PC-3 (cell line): ENCODE results near the gene CEP89. TPM values are rescaled to one million over a fixed set of nuclear protein-coding genes. Genes with fewer than 3 reads are reported as not detected.

Source experiments
- ATAC-seq: fragments of 200-7000 bp; cut with Tn5 transposase; 2 replicates; pipeline ENCODE4 v1.9.1; 2020; ENCODE audit warnings: mild to moderate bottlenecking, moderate library complexity
- BruUV-seq: library from RNA; stranded (reverse); fragments of 400-500 nt; replicated peaks from 2 replicates; lab custom pipeline; 2021; lab: Mats Ljungman, UMichigan
- CTCF ChIA-PET: fragments of 300-600 bp; sonication (Branson Sonifier 250); formaldehyde crosslinking; loops from one replicate; lab custom pipeline; 2022; ENCODE audit warnings: antibody characterized with exemption; lab: Charles Lee
- POLR2A ChIA-PET: fragments of 300-600 bp; sonication (Branson Sonifier 250); formaldehyde crosslinking; loops from one replicate; lab custom pipeline; 2022; ENCODE audit warnings: antibody characterized with exemption; ENCODE audit not compliant: unreplicated experiment; lab: Charles Lee
- DNase-seq: peaks from one replicate; pipeline ENCODE4 v3.0.0-alpha.2; 2015
- H2AFZ ChIP-seq: fragments of 300-600 bp; sonication (generic); 2 replicates; pipeline ENCODE4 v1.6.0; 2016; ENCODE audit warnings: antibody characterized with exemption, low read length
- H3F3A ChIP-seq: fragments of 300-600 bp; sonication (generic); one replicate; pipeline ENCODE4 v1.6.0; 2017; ENCODE audit warnings: antibody characterized with exemption, low read length, control low read depth, mild to moderate bottlenecking; ENCODE audit not compliant: unreplicated experiment
- H3K27ac ChIP-seq: fragments of 300-600 bp; sonication (generic); 2 replicates; pipeline ENCODE4 v1.5.1; 2016; ENCODE audit warnings: mild to moderate bottlenecking, low read length
- H3K27me3 ChIP-seq: fragments of 300-600 bp; sonication (generic); 2 replicates; pipeline ENCODE4 v1.6.1; 2016; ENCODE audit warnings: low read length, mixed read lengths
- H3K36me3 ChIP-seq: fragments of 300-600 bp; sonication (generic); 2 replicates; pipeline ENCODE4 v1.6.1; 2016; ENCODE audit warnings: low read depth, mixed run types, low read length, mixed read lengths
- H3K4me1 ChIP-seq: fragments of 300-600 bp; sonication (generic); 2 replicates; pipeline ENCODE4 v1.5.1; 2016; ENCODE audit warnings: low read length; ENCODE audit not compliant: insufficient read depth
- H3K4me2 ChIP-seq: fragments of 300-600 bp; sonication (generic); 2 replicates; pipeline ENCODE4 v1.6.0; 2016; ENCODE audit warnings: low read length
- H3K4me3 ChIP-seq: fragments of 300-600 bp; sonication (generic); 2 replicates; pipeline ENCODE4 v1.5.1; 2016; ENCODE audit warnings: mild to moderate bottlenecking, low read length, mixed read lengths
- H3K79me2 ChIP-seq: fragments of 300-600 bp; sonication (generic); 2 replicates; pipeline ENCODE4 v1.6.1; 2017; ENCODE audit warnings: low read length, mixed read lengths
- H3K9ac ChIP-seq: fragments of 300-600 bp; sonication (generic); 2 replicates; pipeline ENCODE4 v1.6.0; 2016; ENCODE audit warnings: mild to moderate bottlenecking, low read length
- H3K9me2 ChIP-seq: fragments of 300-600 bp; sonication (generic); replicated peaks from 2 replicates; pipeline ENCODE4 v1.6.1; 2016; ENCODE audit warnings: mixed run types, low read length, mixed read lengths
- H3K9me3 ChIP-seq: fragments of 300-600 bp; sonication (generic); 2 replicates; pipeline ENCODE4 v1.6.1; 2016; ENCODE audit warnings: low read length, mixed read lengths
- H4K20me1 ChIP-seq: fragments of 300-600 bp; sonication (generic); 2 replicates; pipeline ENCODE4 v1.6.1; 2016; ENCODE audit warnings: low read length, mixed read lengths
- CTCF ChIP-seq: fragments of 300-600 bp; sonication (generic); conservative IDR thresholded peaks from 2 replicates; pipeline ENCODE4 v1.5.1; 2017; ENCODE audit warnings: antibody characterized with exemption, low read depth, mild to moderate bottlenecking, low read length
- EZH2 ChIP-seq: fragments of 300-600 bp; sonication (generic); IDR thresholded peaks from one replicate; pipeline ENCODE4 v1.6.1; 2017; ENCODE audit warnings: antibody characterized with exemption, mild to moderate bottlenecking, low read length; ENCODE audit not compliant: unreplicated experiment
- EZH2phosphoT487 ChIP-seq: fragments of 300-600 bp; sonication (generic); IDR thresholded peaks from 2 replicates; pipeline ENCODE4 v1.6.1; 2018; ENCODE audit warnings: mild to moderate bottlenecking, antibody characterized with exemption, low read length, borderline replicate concordance
- intact Hi-C: fragments of 100-400 bp; cut with micrococcal nuclease; formaldehyde crosslinking; loops from 2 replicates; pipeline ENCODE4 v1.9.0; 2023
- total RNA-seq: library from RNA; depleted of rRNA; stranded (reverse); fragments of >200 nt; gene quantifications from 2 replicates; pipeline ENCODE4 v1.2.3, GENCODE V29; 2014

CEP89 gene
- total RNA-seq, 1 experiment from 2014 or later: 9.1 TPM

DNA sequence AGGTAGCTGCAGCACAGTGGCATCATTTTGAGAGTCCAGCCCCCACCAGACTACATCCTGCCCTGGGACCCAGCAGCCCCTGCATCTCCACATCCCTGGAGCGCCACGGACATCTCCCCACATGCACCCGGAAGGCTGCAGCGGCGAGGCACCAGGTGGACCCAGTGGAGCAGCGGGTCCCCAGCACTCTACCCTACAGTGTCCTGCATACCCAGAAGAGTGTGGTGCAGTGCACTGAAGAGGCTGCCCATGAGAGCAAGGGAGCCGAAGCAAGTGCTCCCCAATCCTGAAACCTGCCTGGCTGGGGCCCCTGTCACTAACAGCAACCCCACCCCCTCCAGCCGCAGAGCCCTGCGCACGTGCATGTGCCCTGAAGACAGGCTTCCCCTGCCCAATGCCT, 80.9 kb downstream of the CEP89 start:
- Histone ChIP-seq H2AFZ (no peak overlapping the region), H3K27me3 (no peaks in the 10 kb centered on the region), H3K4me3 (no peak overlapping the region), H3K27ac (no peak overlapping the region), H3K9me2 (no peaks in the 10 kb centered on the region), H4K20me1 (no peaks in the 10 kb centered on the region), H3K4me1 (no peaks in the 10 kb centered on the region), H3K9ac (no peak overlapping the region), H3K36me3 (no peaks in the 10 kb centered on the region; the same call in 1 of the 2 replicates), H3K9me3 (no peaks in the 10 kb centered on the region), H3K79me2 (no peaks in the 10 kb centered on the region), H3F3A (no peaks in the 10 kb centered on the region), H3K4me2 (no peak overlapping the region)
- ChIA-PET POLR2A (no interaction called here), CTCF (no interaction called here)
- intact Hi-C loops: no loop called here
- no peak for ATAC-seq
- DNase-seq: no peak
- TF ChIP-seq EZH2 (no peak), EZH2phosphoT487 (no peak), CTCF (no peak)
- no TSS peak for BruUV-seq

DNA sequence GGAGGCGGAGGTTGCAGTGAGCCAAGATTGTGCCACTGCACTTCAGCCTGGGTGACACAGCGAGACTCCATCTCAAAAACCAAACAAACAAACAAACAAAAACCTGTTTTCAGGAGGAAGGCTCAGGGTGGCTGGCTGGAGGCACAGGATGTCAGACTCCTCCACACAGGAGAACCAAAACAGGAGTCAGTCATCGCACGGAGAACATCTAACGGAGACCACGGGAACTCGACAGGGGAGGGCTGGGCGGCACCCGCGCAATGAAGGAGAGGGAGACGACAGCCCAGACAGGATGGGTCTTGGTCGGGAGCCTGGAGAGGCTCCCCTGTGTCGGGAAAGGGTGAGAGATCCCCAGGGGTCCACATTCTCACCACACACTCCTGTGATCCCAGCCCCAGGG, 81.4 kb downstream of the CEP89 start:
- Histone ChIP-seq H3K9me2 (no peaks in the 10 kb centered on the region), H3K27me3 (no peaks in the 10 kb centered on the region), H4K20me1 (no peaks in the 10 kb centered on the region), H2AFZ (no peak overlapping the region), H3K4me2 (no peak overlapping the region), H3F3A (no peaks in the 10 kb centered on the region), H3K9ac (no peak overlapping the region), H3K27ac (no peak overlapping the region), H3K4me3 (no peak overlapping the region), H3K4me1 (no peaks in the 10 kb centered on the region), H3K36me3 (no peaks in the 10 kb centered on the region; the same call in 1 of the 2 replicates), H3K79me2 (no peaks in the 10 kb centered on the region), H3K9me3 (no peaks in the 10 kb centered on the region)
- ChIA-PET CTCF (no interaction called here), POLR2A (no interaction called here)
- DNase-seq: no peak
- no TSS peak for BruUV-seq
- no peak for ATAC-seq
- TF ChIP-seq CTCF: no peak
- TF ChIP-seq EZH2: no peak
- no peak for TF ChIP-seq EZH2phosphoT487
- intact Hi-C loops: no loop called here

- TF ChIP-seq EZH2phosphoT487: no peak
- no peak for TF ChIP-seq CTCF
- TF ChIP-seq EZH2: no peak
- Histone ChIP-seq H3K4me3 (no peak overlapping the region), H3K9ac (no peak overlapping the region), H3K27me3 (no peaks in the 10 kb centered on the region), H3K4me2 (no peak overlapping the region), H4K20me1 (no peaks in the 10 kb centered on the region), H2AFZ (no peak overlapping the region), H3K27ac (no peak overlapping the region), H3K9me3 (no peaks in the 10 kb centered on the region), H3K4me1 (no peaks in the 10 kb centered on the region), H3K79me2 (no peaks in the 10 kb centered on the region), H3F3A (no peaks in the 10 kb centered on the region), H3K36me3 (no peaks in the 10 kb centered on the region; the same call in 1 of the 2 replicates), H3K9me2 (no peaks in the 10 kb centered on the region)
- ChIA-PET POLR2A (no interaction called here), CTCF (no interaction called here)
- intact Hi-C loops: no loop called here
- no TSS peak for BruUV-seq
- DNase-seq: no peak
- no peak for ATAC-seq
Measured at GRCh38 chr19:32889137-32889934, 82.4 kb downstream of the CEP89 start.
